CD4-positive, CD25-positive, alpha-beta regulatory T cell (primary cell): Measurements from ENCODE around the gene KAZN. TPM values are rescaled to one million over a fixed set of nuclear protein-coding genes. Genes with fewer than 3 reads are reported as not detected.

Source experiments
- ATAC-seq, 2 donors: fragments of 150-1000 bp; cut with Tn5 transposase; one replicate each; pipeline ENCODE4 v1.10.0; 2021; ENCODE audit warnings: low read depth in 2 of 2, moderate number of reproducible peaks in 2 of 2, moderate library complexity in 1 of 2
- DNase-seq, 3 donors: peaks; one replicate each; pipeline versions ENCODE4 v3.0.0 to v3.0.0-alpha.2; 2012 to 2022; ENCODE audit warnings: mixed read lengths in 1 of 3
- H3K27ac ChIP-seq: one replicate; pipeline ENCODE4 v1.7.0; 2013; ENCODE audit warnings: mild to moderate bottlenecking, low read length; ENCODE audit not compliant: insufficient read depth, poor library complexity, severe bottlenecking
- H3K27me3 ChIP-seq: one replicate; pipeline ENCODE4 v1.7.0; 2013; ENCODE audit warnings: low read length; ENCODE audit not compliant: control insufficient read depth, insufficient read depth
- H3K36me3 ChIP-seq: one replicate; pipeline ENCODE4 v1.7.0; 2013; ENCODE audit warnings: mild to moderate bottlenecking, low read length, moderate library complexity; ENCODE audit not compliant: control insufficient read depth, insufficient read depth
- H3K4me1 ChIP-seq: 2 replicates; pipeline ENCODE4 v1.7.0; 2013; ENCODE audit warnings: mild to moderate bottlenecking, low read length; ENCODE audit not compliant: insufficient read depth, control insufficient read depth, poor library complexity, severe bottlenecking
- H3K4me3 ChIP-seq: one replicate; pipeline ENCODE4 v1.7.0; 2013; ENCODE audit warnings: low read depth, mild to moderate bottlenecking, low read length, moderate library complexity
- H3K9me3 ChIP-seq, 2 experiments: 1 replicate in 1 of 2; 2 replicates in 1 of 2; pipeline ENCODE4 v1.7.0; 2013; ENCODE audit warnings: low read length in 2 of 2, mild to moderate bottlenecking in 1 of 2, moderate library complexity in 1 of 2; ENCODE audit not compliant: control insufficient read depth in 2 of 2
- H3K27ac Mint-ChIP-seq, 3 donors: one replicate each; pipeline ENCODE4 v1.8.0; 2020 to 2022; ENCODE audit warnings: mild to moderate bottlenecking in 3 of 3, mixed read lengths in 3 of 3, moderate library complexity in 2 of 3
- H3K27me3 Mint-ChIP-seq: one replicate; pipeline ENCODE4 v1.8.0; 2022; ENCODE audit warnings: mild to moderate bottlenecking, mixed read lengths
- H3K36me3 Mint-ChIP-seq: one replicate; pipeline ENCODE4 v1.8.0; 2020; ENCODE audit warnings: mixed read lengths
- H3K4me1 Mint-ChIP-seq, 4 donors: one replicate each; pipeline ENCODE4 v1.8.0; 2020 to 2022; ENCODE audit warnings: mixed read lengths in 4 of 4, mild to moderate bottlenecking in 1 of 4
- H3K4me3 Mint-ChIP-seq, 4 donors: one replicate each; pipeline ENCODE4 v1.8.0; 2020 to 2022; ENCODE audit warnings: mild to moderate bottlenecking in 4 of 4, mixed read lengths in 4 of 4, moderate library complexity in 3 of 4
- H3K9me3 Mint-ChIP-seq, 7 donors: one replicate each; pipeline ENCODE4 v1.8.0; 2020 to 2022; ENCODE audit warnings: mixed read lengths in 7 of 7, mild to moderate bottlenecking in 3 of 7, moderate library complexity in 2 of 7
- polyA plus RNA-seq, 4 donors: library from polyadenylated mRNA; unstranded; fragments of 300-500 nt; fragmentation: Illumina TruSeq; gene quantifications; one replicate each; pipeline ENCODE4 v1.2.3, GENCODE V29; 2021
- total RNA-seq: library from RNA; stranded (reverse); gene quantifications from one replicate; pipeline ENCODE4 v1.2.3, GENCODE V29; 2022

The KAZN gene
- total and polyA plus RNA-seq, 5 donors from 2014 or later, result not detected

GRCh38 chr1:15080328-15081007 lies 482.0 kb downstream of the KAZN start:
- H3K27me3 Mint-ChIP-seq, result no peaks in the 10 kb centered on the region
- Histone ChIP-seq H3K36me3 (no peaks in the 10 kb centered on the region), H3K9me3 (no peaks in the 10 kb centered on the region), H3K4me3 (no peak overlapping the region), H3K27me3 (no peaks in the 10 kb centered on the region), H3K27ac (no peak overlapping the region), H3K4me1 (no peaks in the 10 kb centered on the region)
- DNase-seq (no peak), ATAC-seq (no peak)
- H3K4me3 Mint-ChIP-seq, result no peak overlapping the region
- H3K4me1 Mint-ChIP-seq, result no peaks in the 10 kb centered on the region
- no peak overlapping the region for H3K27ac Mint-ChIP-seq
- H3K9me3 Mint-ChIP-seq, result peaks cover 0 to 2% (median 0%) of the 10 kb centered on the region in 7 donors
- H3K36me3 Mint-ChIP-seq, result no peaks in the 10 kb centered on the region

- DNase-seq, result no peak
- Mint-ChIP-seq H3K4me3 (no peak overlapping the region), H3K27ac (no peak overlapping the region), H3K4me1 (no peaks in the 10 kb centered on the region), H3K36me3 (no peaks in the 10 kb centered on the region), H3K9me3 (peaks cover 0 to 2% (median 0%) of the 10 kb centered on the region in 7 donors), H3K27me3 (no peaks in the 10 kb centered on the region)
- H3K27me3 ChIP-seq, result no peaks in the 10 kb centered on the region
- no peaks in the 10 kb centered on the region for H3K36me3 ChIP-seq
- H3K4me1 ChIP-seq, result no peaks in the 10 kb centered on the region
- no peak for ATAC-seq
- no peak overlapping the region for H3K27ac ChIP-seq
- H3K4me3 ChIP-seq, result no peak overlapping the region
- no peaks in the 10 kb centered on the region for H3K9me3 ChIP-seq
These were observed 482.6 kb downstream of the KAZN start for GRCh38 chr1:15081102-15081501.

- H3K4me1 Mint-ChIP-seq, result no peaks in the 10 kb centered on the region
- Histone ChIP-seq H3K27me3 (no peaks in the 10 kb centered on the region), H3K36me3 (no peaks in the 10 kb centered on the region), H3K9me3 (no peaks in the 10 kb centered on the region), H3K4me3 (no peak overlapping the region), H3K4me1 (no peaks in the 10 kb centered on the region), H3K27ac (no peak overlapping the region)
- ATAC-seq (no peak), DNase-seq (no peak)
- no peaks in the 10 kb centered on the region for H3K36me3 Mint-ChIP-seq
- no peak overlapping the region for H3K4me3 Mint-ChIP-seq
- H3K27me3 Mint-ChIP-seq, result no peaks in the 10 kb centered on the region
- no peak overlapping the region for H3K27ac Mint-ChIP-seq
- H3K9me3 Mint-ChIP-seq, result peaks cover 0 to 2% (median 0%) of the 10 kb centered on the region in 7 donors
These were observed 485.1 kb downstream of the KAZN start for GRCh38 chr1:15083578-15083977.

- Mint-ChIP-seq H3K9me3 (peaks cover 0 to 2% (median 0%) of the 10 kb centered on the region in 7 donors), H3K27me3 (peaks cover 10% of the 10 kb centered on the region), H3K4me3 (no peak overlapping the region), H3K27ac (no peak overlapping the region), H3K4me1 (no peaks in the 10 kb centered on the region), H3K36me3 (no peaks in the 10 kb centered on the region)
- H3K27me3 ChIP-seq, result no peaks in the 10 kb centered on the region
- H3K9me3 ChIP-seq, result no peaks in the 10 kb centered on the region
- H3K36me3 ChIP-seq, result no peaks in the 10 kb centered on the region
- ATAC-seq (no peak), DNase-seq (no peak)
- H3K27ac ChIP-seq, result no peak overlapping the region
- no peak overlapping the region for H3K4me3 ChIP-seq
- no peaks in the 10 kb centered on the region for H3K4me1 ChIP-seq
These were observed 489.9 kb downstream of the KAZN start for GRCh38 chr1:15088281-15088971.

GRCh38 chr1:15089258-15089992 lies 490.9 kb downstream of the KAZN start:
- Histone ChIP-seq H3K27me3 (no peaks in the 10 kb centered on the region), H3K27ac (no peak overlapping the region), H3K9me3 (no peaks in the 10 kb centered on the region), H3K4me3 (no peak overlapping the region), H3K4me1 (no peaks in the 10 kb centered on the region), H3K36me3 (no peaks in the 10 kb centered on the region)
- Mint-ChIP-seq H3K27me3 (peaks cover 10% of the 10 kb centered on the region), H3K4me1 (no peaks in the 10 kb centered on the region), H3K27ac (no peak overlapping the region), H3K36me3 (no peaks in the 10 kb centered on the region), H3K9me3 (peaks cover 0 to 1% (median 0%) of the 10 kb centered on the region in 7 donors), H3K4me3 (no peak overlapping the region)
- ATAC-seq (no peak), DNase-seq (no peak)

- Histone ChIP-seq H3K9me3 (no peaks in the 10 kb centered on the region), H3K4me3 (no peak overlapping the region), H3K36me3 (no peaks in the 10 kb centered on the region), H3K27me3 (no peaks in the 10 kb centered on the region), H3K27ac (no peak overlapping the region), H3K4me1 (no peaks in the 10 kb centered on the region)
- Mint-ChIP-seq H3K27me3 (peaks cover 10% of the 10 kb centered on the region), H3K4me3 (no peak overlapping the region), H3K9me3 (peaks cover 0 to 1% (median 0%) of the 10 kb centered on the region in 7 donors), H3K27ac (no peak overlapping the region), H3K4me1 (no peaks in the 10 kb centered on the region), H3K36me3 (no peaks in the 10 kb centered on the region)
- DNase-seq (peak in 1 of 3 donors; percentile 6), ATAC-seq (peak in 1 of 2 donors; percentile 20)
These were observed 491.9 kb downstream of the KAZN start for GRCh38 chr1:15090373-15090772.

GRCh38 chr1:15094056-15094455 lies 495.6 kb downstream of the KAZN start:
- H3K4me3 Mint-ChIP-seq, result no peak overlapping the region
- Histone ChIP-seq H3K36me3 (no peaks in the 10 kb centered on the region), H3K4me3 (no peak overlapping the region), H3K9me3 (no peaks in the 10 kb centered on the region), H3K27ac (no peak overlapping the region), H3K4me1 (no peaks in the 10 kb centered on the region), H3K27me3 (no peaks in the 10 kb centered on the region)
- no peaks in the 10 kb centered on the region for H3K4me1 Mint-ChIP-seq
- H3K36me3 Mint-ChIP-seq, result no peaks in the 10 kb centered on the region
- DNase-seq, result no peak
- H3K27me3 Mint-ChIP-seq, result peaks cover 15% of the 10 kb centered on the region
- H3K27ac Mint-ChIP-seq, result no peak overlapping the region
- H3K9me3 Mint-ChIP-seq, result peaks cover 0 to under 1% (median 0%) of the 10 kb centered on the region in 7 donors
- no peak for ATAC-seq
